Stomach smooth muscle (tissue), 2 donors: ENCODE measurements around the gene PDPK1.

ENCODE experiments used
- H3K27ac ChIP-seq: one replicate; pipeline ENCODE4 v1.7.0; 2013; ENCODE audit warnings: mild to moderate bottlenecking, low read length, inconsistent platforms
- H3K27me3 ChIP-seq, 2 donors: one replicate each; pipeline ENCODE4 v1.7.0; 2013; ENCODE audit warnings: low read length in 2 of 2; ENCODE audit not compliant: insufficient read depth in 2 of 2, control insufficient read depth in 1 of 2
- H3K36me3 ChIP-seq, 2 donors: one replicate each; pipeline ENCODE4 v1.7.0; 2013; ENCODE audit warnings: low read length in 2 of 2; ENCODE audit not compliant: control insufficient read depth in 2 of 2, insufficient read depth in 2 of 2
- H3K4me1 ChIP-seq: one replicate; pipeline ENCODE4 v1.7.0; 2013; ENCODE audit warnings: low read length; ENCODE audit not compliant: control insufficient read depth, insufficient read depth
- H3K4me3 ChIP-seq, 2 donors: one replicate each; pipeline ENCODE4 v1.7.0; 2013; ENCODE audit warnings: low read length in 2 of 2
- H3K9ac ChIP-seq, 2 donors: one replicate each; pipeline ENCODE4 v1.7.0; 2013; ENCODE audit warnings: low read length in 2 of 2, mild to moderate bottlenecking in 1 of 2
- H3K9me3 ChIP-seq, 2 donors: one replicate each; pipeline ENCODE4 v1.7.0; 2013; ENCODE audit warnings: low read length in 2 of 2; ENCODE audit not compliant: control insufficient read depth in 2 of 2
- donor health status: healthy.
- donor health status: Pancreatic carcinoma.

Gene PDPK1

DNA sequence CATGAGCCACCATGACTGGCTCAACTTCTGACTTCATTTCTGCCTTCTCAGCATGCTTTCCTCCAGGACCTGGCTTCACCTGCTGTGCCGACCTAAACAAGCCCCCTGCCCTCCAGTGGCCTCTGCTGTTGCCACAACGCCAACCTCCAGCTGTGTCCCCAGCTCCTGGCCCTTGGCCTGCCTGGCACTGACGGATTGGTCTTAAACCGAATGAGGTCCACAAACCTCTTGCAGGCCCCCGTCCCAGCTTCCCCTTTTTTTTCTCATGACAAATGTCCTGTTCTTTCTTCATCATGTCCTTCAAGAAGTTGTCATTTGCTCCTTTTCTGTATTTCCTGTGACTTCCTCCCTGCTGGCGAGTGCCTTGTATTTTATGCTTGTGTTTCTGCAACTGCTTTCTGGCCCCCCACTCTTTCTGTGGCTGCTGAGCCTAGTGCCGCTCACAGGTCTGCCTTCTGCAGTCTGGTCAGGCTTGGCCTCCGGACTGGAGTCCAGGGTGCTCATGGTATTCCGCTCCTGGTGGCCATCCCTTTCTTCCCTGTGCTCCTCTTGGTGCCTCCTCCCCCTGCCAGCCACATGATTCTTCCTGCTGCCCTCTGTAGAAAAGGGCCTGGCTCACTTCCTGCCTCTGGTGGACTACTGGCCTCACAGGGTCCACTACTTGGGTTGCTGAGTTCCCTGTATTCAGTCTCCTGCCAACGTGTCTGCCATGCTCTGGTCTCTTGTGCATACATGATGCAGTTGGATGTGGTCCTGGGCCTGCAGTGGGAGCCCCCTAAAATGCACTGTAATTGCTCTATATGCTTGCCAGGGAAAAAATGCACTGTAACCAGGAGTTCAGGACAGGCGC is 21.2 kb upstream of the PDPK1 start:
- Histone ChIP-seq H3K4me1 (peaks cover 79% of the 10 kb centered on the region), H3K27ac (peak overlapping the region; percentile 24), H3K4me3 (peak overlapping the region; percentile 33 to 61), H3K9ac (peak overlapping the region in 1 of 2 donors; percentile 36), H3K36me3 (no peaks in the 10 kb centered on the region), H3K27me3 (no peaks in the 10 kb centered on the region), H3K9me3 (no peaks in the 10 kb centered on the region)

DNA sequence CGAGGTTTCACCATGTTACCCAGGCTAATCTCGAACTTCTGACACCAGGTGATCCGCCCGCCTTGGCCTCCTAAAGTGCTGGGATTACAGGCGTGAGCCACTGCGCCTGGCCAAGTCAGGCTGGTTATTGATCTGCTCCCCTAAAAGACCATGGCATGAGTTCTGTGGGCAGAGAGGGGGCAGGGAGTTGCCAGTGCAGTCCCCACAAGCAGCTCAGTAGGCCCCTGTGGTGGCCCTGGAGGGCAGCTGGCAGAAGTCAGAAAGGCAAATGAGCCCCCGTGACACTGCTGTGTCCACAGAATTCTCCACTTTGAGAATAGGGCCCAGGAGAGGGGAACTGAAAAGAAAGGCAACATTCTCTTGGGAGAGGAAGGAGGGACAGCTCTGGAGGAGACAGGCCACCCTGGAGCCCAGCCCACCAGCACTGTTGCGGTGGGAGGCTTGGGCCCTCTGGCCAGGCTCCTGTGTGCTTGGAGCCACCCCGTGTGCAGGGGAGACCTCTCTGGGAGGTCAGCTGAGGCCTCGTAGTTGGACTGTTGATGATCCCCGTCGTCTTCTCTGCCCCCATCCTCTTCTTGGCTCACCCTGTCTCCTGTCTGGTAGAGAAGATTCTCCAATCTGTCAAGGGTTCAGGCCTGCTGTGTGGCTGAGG is 19.7 kb upstream of the PDPK1 start:
- H3K4me3 ChIP-seq, result peak overlapping the region; percentile 4 to 15
- peaks cover 66% of the 10 kb centered on the region for H3K4me1 ChIP-seq
- H3K27me3 ChIP-seq, result no peaks in the 10 kb centered on the region
- H3K36me3 ChIP-seq, result no peaks in the 10 kb centered on the region
- no peaks in the 10 kb centered on the region for H3K9me3 ChIP-seq
- H3K27ac ChIP-seq, result peak overlapping the region; percentile 76
- H3K9ac ChIP-seq, result peak overlapping the region in 1 of 2 donors; percentile 51

DNA sequence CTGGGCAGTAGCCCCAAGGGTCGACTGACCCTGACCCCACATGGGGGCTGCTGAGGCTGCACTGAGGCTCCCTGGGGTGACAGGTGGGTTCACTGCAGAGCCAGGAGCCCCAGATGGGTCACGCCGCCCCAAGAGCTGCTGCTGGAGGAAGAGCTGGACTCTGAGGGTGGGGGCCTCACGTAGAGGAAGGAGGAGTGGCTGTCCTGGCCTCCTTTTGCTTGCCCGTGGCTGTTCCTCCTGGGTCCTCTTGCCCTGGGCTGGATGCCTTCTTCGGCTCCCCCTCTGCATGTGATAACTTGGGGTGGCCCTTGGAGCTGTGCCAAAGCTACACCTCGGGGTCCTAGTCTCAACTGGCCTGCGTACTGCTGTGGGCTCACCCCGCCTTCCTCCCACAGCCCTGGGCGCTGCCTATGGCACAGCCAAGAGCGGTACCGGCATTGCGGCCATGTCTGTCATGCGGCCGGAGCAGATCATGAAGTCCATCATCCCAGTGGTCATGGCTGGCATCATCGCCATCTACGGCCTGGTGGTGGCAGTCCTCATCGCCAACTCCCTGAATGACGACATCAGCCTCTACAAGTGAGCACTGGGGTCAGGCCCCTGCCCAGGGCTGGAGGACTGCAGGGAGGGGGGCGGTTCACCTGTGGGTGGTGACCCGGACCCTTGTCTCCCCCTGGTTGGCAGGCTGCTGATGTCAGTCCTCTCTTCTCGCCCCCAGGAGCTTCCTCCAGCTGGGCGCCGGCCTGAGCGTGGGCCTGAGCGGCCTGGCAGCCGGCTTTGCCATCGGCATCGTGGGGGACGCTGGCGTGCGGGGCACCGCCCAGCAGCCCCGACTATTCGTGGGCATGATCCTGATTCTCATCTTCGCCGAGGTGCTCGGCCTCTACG is 18.8 kb upstream of the PDPK1 start:
- peak overlapping the region in 1 of 2 donors; percentile 35 for H3K4me3 ChIP-seq
- H3K36me3 ChIP-seq, result peaks cover 6 to 8% of the 10 kb centered on the region in 2 donors
- peak overlapping the region in 1 of 2 donors; percentile 50 for H3K9ac ChIP-seq
- peak overlapping the region; percentile 76 for H3K27ac ChIP-seq
- H3K9me3 ChIP-seq, result no peaks in the 10 kb centered on the region
- H3K27me3 ChIP-seq, result no peaks in the 10 kb centered on the region
- H3K4me1 ChIP-seq, result peaks cover 63% of the 10 kb centered on the region

DNA sequence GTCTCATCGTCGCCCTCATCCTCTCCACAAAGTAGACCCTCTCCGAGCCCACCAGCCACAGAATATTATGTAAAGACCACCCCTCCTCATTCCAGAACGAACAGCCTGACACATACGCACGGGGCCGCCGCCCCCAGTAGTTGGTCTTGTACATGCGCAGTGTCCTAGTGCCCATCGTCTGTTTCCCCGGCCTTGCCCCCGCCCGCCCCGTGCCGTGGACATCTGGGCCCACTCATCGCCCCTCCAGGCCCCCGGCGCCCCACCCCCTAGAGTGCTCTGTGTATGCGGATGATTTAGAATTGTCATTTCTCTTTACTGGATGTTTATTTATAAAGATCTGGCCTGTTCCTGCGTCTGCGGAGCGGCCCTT is 18.1 kb upstream of the PDPK1 start:
- Histone ChIP-seq H3K4me1 (peaks cover 61% of the 10 kb centered on the region), H3K9me3 (no peaks in the 10 kb centered on the region), H3K4me3 (peak overlapping the region in 1 of 2 donors; percentile 55), H3K36me3 (peaks cover 9 to 14% of the 10 kb centered on the region in 2 donors), H3K27ac (peak overlapping the region; percentile 76), H3K9ac (peak overlapping the region in 1 of 2 donors; percentile 50), H3K27me3 (no peaks in the 10 kb centered on the region)

DNA sequence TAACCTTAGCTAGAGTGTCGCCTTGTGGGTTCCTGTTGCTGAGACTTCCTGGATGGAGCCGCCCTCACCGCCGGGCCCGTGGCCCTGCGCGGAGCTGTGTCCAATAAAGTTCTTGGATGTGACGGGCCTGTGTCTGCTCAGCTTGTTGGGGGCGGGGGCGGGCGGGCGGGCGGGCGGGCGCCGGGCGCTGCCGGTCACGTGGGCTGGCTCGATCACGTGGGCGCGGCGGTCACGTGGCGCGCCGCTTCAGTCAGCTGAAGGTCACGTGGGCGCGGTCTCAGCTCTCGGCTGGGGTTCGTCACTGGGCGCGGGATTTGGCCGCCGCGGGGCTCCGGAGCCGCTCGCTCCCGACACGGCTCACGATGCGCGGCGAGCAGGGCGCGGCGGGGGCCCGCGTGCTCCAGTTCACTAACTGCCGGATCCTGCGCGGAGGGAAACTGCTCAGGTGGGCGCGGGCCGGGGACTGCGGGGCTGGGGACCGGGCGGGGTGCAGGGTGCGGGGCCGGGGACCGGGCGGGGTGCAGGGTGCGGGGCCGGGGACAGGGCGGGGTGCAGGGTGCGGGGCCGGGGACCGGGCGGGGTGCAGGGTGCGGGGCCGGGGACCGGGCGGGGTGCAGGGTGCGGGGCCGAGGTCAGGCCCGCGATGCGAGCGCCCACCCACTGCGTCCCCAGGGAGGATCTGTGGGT is 17.6 kb upstream of the PDPK1 start, which contains the start of gene AMDHD2:
AMDHD2 (plus strand) TSS at position 275 of the 687 bp plus-strand sequence; CDS start at position 363, 88 bp downstream.
- H3K9ac ChIP-seq, result peak within 1 kb of the TSS; percentile 50 to 71
- no peaks in the 10 kb centered on the region for H3K9me3 ChIP-seq
- H3K4me3 ChIP-seq, result peak within 1 kb of the TSS; percentile 72 to 75
- no peaks in the 10 kb centered on the region for H3K27me3 ChIP-seq
- peaks cover 56% of the 10 kb centered on the region for H3K4me1 ChIP-seq
- peaks cover 9 to 15% of the 10 kb centered on the region in 2 donors for H3K36me3 ChIP-seq
- peak within 1 kb of the TSS; percentile 76 for H3K27ac ChIP-seq

DNA sequence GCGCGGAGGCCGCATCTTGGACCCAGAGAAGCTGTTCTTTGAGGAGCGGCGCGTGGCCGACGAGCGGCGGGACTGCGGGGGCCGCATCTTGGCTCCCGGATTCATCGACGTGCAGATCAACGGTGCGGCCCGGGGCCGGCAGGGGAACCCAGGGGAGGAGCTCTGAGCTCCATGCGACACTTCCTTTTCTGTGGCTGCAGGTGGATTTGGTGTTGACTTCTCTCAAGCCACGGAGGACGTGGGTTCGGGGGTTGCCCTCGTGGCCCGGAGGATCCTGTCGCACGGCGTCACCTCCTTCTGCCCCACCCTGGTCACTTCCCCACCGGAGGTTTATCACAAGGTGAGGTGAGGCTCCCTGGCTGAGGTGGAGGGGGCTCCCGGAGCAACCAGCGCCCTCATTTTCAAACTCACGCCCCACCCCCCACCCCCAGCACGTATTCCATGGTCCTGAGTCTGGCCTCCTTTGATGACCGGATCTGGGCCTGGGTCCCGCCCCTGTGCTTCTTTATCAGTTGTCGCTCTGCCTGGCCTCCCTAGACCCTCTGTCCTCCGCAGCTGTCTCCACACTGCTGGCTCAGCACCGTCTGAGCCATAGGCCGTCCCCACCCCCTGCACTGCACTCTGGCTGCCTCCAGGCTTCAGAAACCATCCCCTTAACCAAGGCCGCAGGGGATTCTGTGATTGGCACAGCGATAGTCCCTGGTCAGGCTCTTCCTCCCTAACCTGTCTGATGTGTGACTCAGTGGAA is 16.9 kb upstream of the PDPK1 start:
- Histone ChIP-seq H3K9ac (peak overlapping the region; percentile 6 to 71), H3K4me3 (peak overlapping the region; percentile 72 to 75), H3K27me3 (no peaks in the 10 kb centered on the region), H3K36me3 (peaks cover 9 to 16% of the 10 kb centered on the region in 2 donors), H3K27ac (peak overlapping the region; percentile 11), H3K4me1 (peaks cover 49% of the 10 kb centered on the region), H3K9me3 (no peaks in the 10 kb centered on the region)

DNA sequence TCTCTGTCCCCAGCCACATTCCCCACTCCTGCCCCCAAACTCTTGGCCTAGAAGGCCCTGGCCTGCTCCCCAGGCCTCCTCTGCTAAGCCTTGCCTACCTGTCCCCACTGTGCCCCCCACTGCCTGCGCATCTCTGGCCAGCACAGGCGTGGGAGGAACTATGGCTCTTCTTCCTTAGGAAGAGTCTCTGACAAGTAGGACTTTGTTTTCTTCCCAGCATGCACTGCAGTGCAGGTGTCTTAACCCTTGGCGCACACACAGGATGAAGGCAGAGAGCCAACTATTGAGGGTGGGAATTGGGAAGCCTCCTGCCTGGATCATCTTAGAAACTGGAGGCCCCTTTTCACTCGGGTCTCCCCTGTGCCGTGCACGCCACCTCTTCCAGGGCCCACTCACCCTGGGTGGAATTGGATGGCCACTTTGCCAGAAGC is 14.0 kb upstream of the PDPK1 start:
- Histone ChIP-seq H3K36me3 (peaks cover 16 to 34% of the 10 kb centered on the region in 2 donors), H3K4me1 (peaks cover 20% of the 10 kb centered on the region)

DNA sequence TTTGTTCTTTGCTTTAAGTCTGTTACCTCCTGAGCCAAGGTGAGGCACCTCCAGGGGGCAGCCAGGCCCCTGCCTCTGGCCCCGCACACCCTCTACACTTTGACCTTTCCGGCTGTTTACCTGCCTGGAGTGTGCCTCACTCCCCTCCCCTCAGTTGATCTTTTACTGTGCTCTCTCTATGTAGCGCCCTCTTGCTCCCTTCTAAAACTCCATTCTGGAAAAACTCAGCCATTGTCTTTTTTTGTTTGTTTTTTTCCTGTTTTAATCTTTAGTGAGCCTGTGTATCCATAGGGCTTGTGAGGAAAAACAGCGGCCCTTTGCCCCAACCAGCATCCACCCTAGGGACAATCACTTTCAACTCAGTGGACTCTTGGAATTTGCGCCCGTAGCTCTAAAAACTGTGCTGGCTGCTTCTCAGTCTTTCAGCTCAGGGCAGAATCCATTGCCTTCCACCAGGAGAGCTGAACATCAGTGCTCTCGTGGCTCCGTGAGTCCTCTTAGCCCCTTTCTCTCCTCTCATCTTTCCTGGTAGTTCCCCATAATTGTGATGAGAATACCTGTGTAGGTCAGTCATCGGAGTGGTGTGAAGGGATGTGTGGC is 13.4 kb upstream of the PDPK1 start:
- H3K4me3 ChIP-seq, result no peak overlapping the region
- no peaks in the 10 kb centered on the region for H3K27me3 ChIP-seq
- H3K9ac ChIP-seq, result no peak overlapping the region
- peaks cover 19 to 35% of the 10 kb centered on the region in 2 donors for H3K36me3 ChIP-seq
- no peak overlapping the region for H3K27ac ChIP-seq
- peaks cover 14% of the 10 kb centered on the region for H3K4me1 ChIP-seq
- H3K9me3 ChIP-seq, result no peaks in the 10 kb centered on the region

More for the DNA sequence above, 14.0 kb upstream of the PDPK1 start:
- Histone ChIP-seq H3K4me3 (no peak overlapping the region), H3K27ac (no peak overlapping the region), H3K27me3 (no peaks in the 10 kb centered on the region), H3K9ac (no peak overlapping the region), H3K9me3 (no peaks in the 10 kb centered on the region)

DNA sequence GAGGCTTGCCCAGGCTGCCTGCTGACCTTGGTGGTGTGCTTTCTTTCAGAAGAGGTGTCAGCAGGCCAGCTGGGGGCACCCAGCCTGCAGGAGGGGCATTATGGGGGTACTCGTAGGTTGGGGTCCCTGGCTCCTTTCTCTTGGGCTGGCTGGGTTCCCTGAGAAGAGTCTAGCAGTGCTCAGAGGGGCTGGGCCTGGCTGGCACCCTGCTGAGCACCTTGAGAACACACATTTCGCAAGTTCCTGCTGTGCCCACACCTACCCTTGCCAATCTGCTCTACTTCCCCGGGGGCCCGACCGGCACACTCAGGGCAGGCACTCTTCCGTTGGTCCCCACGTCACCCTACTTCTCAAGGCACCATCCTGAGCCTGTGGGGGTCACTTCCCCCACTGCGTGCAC is 11.7 kb upstream of the PDPK1 start:
- H3K27ac ChIP-seq, result no peak overlapping the region
- no peak overlapping the region for H3K4me3 ChIP-seq
- no peaks in the 10 kb centered on the region for H3K27me3 ChIP-seq
- no peak overlapping the region for H3K9ac ChIP-seq
- H3K9me3 ChIP-seq, result no peaks in the 10 kb centered on the region
- H3K4me1 ChIP-seq, result peaks cover 7% of the 10 kb centered on the region
- peaks cover 20 to 35% of the 10 kb centered on the region in 2 donors for H3K36me3 ChIP-seq
